Measurements from ENCODE around the gene XRCC4.

XRCC4 gene

GRCh38 chr5:83281658-83282057 is 204.3 kb downstream of the XRCC4 start:
- no peak for DNase-seq

GRCh38 chr5:83283761-83284160 is 206.4 kb downstream of the XRCC4 start:
- no peak for DNase-seq

- DNase-seq: no peak
Observed at GRCh38 chr5:83285661-83286398, 208.5 kb downstream of the XRCC4 start.

- DNase-seq: no peak
Observed at GRCh38 chr5:83294246-83294645, 216.9 kb downstream of the XRCC4 start.

GRCh38 chr5:83299353-83299752 is 222.0 kb downstream of the XRCC4 start:
- no peak for DNase-seq

- DNase-seq: no peak
Observed at GRCh38 chr5:83306572-83307241, 229.4 kb downstream of the XRCC4 start.

GRCh38 chr5:83312663-83313062 is 235.3 kb downstream of the XRCC4 start:
- no peak for DNase-seq

GRCh38 chr5:83313436-83313835 is 236.1 kb downstream of the XRCC4 start:
- DNase-seq: no peak

GRCh38 chr5:83321483-83322055 is 244.2 kb downstream of the XRCC4 start:
- no peak for DNase-seq

- DNase-seq: no peak
Observed at GRCh38 chr5:83322273-83322924, 245.1 kb downstream of the XRCC4 start.

GRCh38 chr5:83323557-83324180 is 246.3 kb downstream of the XRCC4 start:
- no peak for DNase-seq

- DNase-seq: no peak
Observed at GRCh38 chr5:83331842-83332241, 254.5 kb downstream of the XRCC4 start.

GRCh38 chr5:83337453-83338035 is 260.2 kb downstream of the XRCC4 start:
- DNase-seq: no peak

- DNase-seq: no peak
Observed at GRCh38 chr5:83340511-83340918, 263.2 kb downstream of the XRCC4 start.

- DNase-seq: no peak
Observed at GRCh38 chr5:83341815-83342334, 264.5 kb downstream of the XRCC4 start.

GRCh38 chr5:83342465-83342864 is 265.1 kb downstream of the XRCC4 start:
- DNase-seq: no peak

- no peak for DNase-seq
Observed at GRCh38 chr5:83343299-83343698, 266.0 kb downstream of the XRCC4 start.

- no peak for DNase-seq
Observed at GRCh38 chr5:83345423-83345822, 268.1 kb downstream of the XRCC4 start.

- no peak for DNase-seq
Observed at GRCh38 chr5:83348281-83348780, 271.0 kb downstream of the XRCC4 start.

- no peak for DNase-seq
Observed at GRCh38 chr5:83353231-83353630, 275.9 kb downstream of the XRCC4 start.

- no peak for DNase-seq
Observed at GRCh38 chr5:83353774-83354173, 276.4 kb downstream of the XRCC4 start.

- DNase-seq: no peak
Observed at GRCh38 chr5:83354958-83355357, 277.6 kb downstream of the XRCC4 start.

Measured in activated effector memory CD4-positive, alpha-beta T cell treated with anti-CD3 and anti-CD28 coated beads, Interleukin-2, amount 50 U/mL, for 16 hours (primary cell).